ENCODE data around the gene PLAC9. TPM values are rescaled to one million over a fixed set of nuclear protein-coding genes. Genes with fewer than 3 reads are reported as not detected.
"Not testable (repeated sequence)": the region's sequence is repeated elsewhere in the genome, so short reads cannot be mapped to it uniquely, and the experiment has no call there.

The PLAC9 gene
- total RNA-seq, result not detected

- no peaks in the 10 kb centered on the region for H3K9me3 Mint-ChIP-seq
- H3K4me1 Mint-ChIP-seq, result peaks cover 6% of the 10 kb centered on the region
- H3K27me3 Mint-ChIP-seq, result peaks cover 22% of the 10 kb centered on the region
- peak within 1 kb of the TSS; percentile 3 for H3K4me3 Mint-ChIP-seq
- no peak within 1 kb of the TSS for H3K27ac Mint-ChIP-seq
- ATAC-seq (replicated peaks), result no peak
- H3K36me3 Mint-ChIP-seq (ENCODE audit: low read depth), result no peaks in the 10 kb centered on the region
These were observed at the start of gene PLAC9 for GRCh38 chr10:80132299-80133139. TSS of gene PLAC9 (plus strand) at chr10:80132730. CDS start at chr10:80132763, 33 bp downstream.

GRCh38 chr10:80090121-80090520 is 42.4 kb upstream of the PLAC9 start:
- Mint-ChIP-seq H3K36me3 (ENCODE audit: low read depth) (peaks cover 12% of the 10 kb centered on the region), H3K4me1 (no peaks in the 10 kb centered on the region), H3K4me3 (no peak overlapping the region), H3K27ac (no peak overlapping the region), H3K27me3 (no peaks in the 10 kb centered on the region), H3K9me3 (no peaks in the 10 kb centered on the region)
- ATAC-seq (replicated peaks), result no peak

GRCh38 chr10:80094231-80094630 is 38.3 kb upstream of the PLAC9 start:
- no peaks in the 10 kb centered on the region for H3K9me3 Mint-ChIP-seq
- H3K4me1 Mint-ChIP-seq, result no peaks in the 10 kb centered on the region
- ATAC-seq (replicated peaks), result no peak
- no peaks in the 10 kb centered on the region for H3K27me3 Mint-ChIP-seq
- peaks cover 7% of the 10 kb centered on the region for H3K36me3 Mint-ChIP-seq (ENCODE audit: low read depth)
- no peak overlapping the region for H3K4me3 Mint-ChIP-seq
- H3K27ac Mint-ChIP-seq, result no peak overlapping the region

- H3K27me3 Mint-ChIP-seq; H3K36me3 Mint-ChIP-seq (ENCODE audit: low read depth); H3K4me3 Mint-ChIP-seq; H3K4me1 Mint-ChIP-seq; H3K9me3 Mint-ChIP-seq; ATAC-seq (replicated peaks); H3K27ac Mint-ChIP-seq: not testable (repeated sequence)
These were observed 34.3 kb upstream of the PLAC9 start for GRCh38 chr10:80098272-80098671.

- H3K4me3 Mint-ChIP-seq; ATAC-seq (replicated peaks); H3K9me3 Mint-ChIP-seq; H3K27me3 Mint-ChIP-seq; H3K27ac Mint-ChIP-seq; H3K4me1 Mint-ChIP-seq; H3K36me3 Mint-ChIP-seq (ENCODE audit: low read depth): not testable (repeated sequence)
These were observed 33.2 kb upstream of the PLAC9 start for GRCh38 chr10:80099295-80099694.

GRCh38 chr10:80100116-80100515 is 32.4 kb upstream of the PLAC9 start:
- no peaks in the 10 kb centered on the region for H3K27me3 Mint-ChIP-seq
- H3K27ac Mint-ChIP-seq, result no peak overlapping the region
- no peak overlapping the region for H3K4me3 Mint-ChIP-seq
- no peaks in the 10 kb centered on the region for H3K9me3 Mint-ChIP-seq
- H3K4me1 Mint-ChIP-seq, result peaks cover 9% of the 10 kb centered on the region
- H3K36me3 Mint-ChIP-seq (ENCODE audit: low read depth), result no peaks in the 10 kb centered on the region
- no peak for ATAC-seq (replicated peaks)

- H3K27me3 Mint-ChIP-seq, result no peaks in the 10 kb centered on the region
- no peak overlapping the region for H3K4me3 Mint-ChIP-seq
- H3K36me3 Mint-ChIP-seq (ENCODE audit: low read depth), result no peaks in the 10 kb centered on the region
- no peaks in the 10 kb centered on the region for H3K9me3 Mint-ChIP-seq
- H3K27ac Mint-ChIP-seq, result no peak overlapping the region
- ATAC-seq (replicated peaks), result no peak
- H3K4me1 Mint-ChIP-seq, result peaks cover 9% of the 10 kb centered on the region
These were observed 31.5 kb upstream of the PLAC9 start for GRCh38 chr10:80100861-80101695.

- peak; percentile 80 for ATAC-seq (replicated peaks)
- peaks cover 5% of the 10 kb centered on the region for H3K9me3 Mint-ChIP-seq
- H3K27ac Mint-ChIP-seq, result peak overlapping the region; percentile 28
These were observed 28.2 kb upstream of the PLAC9 start for GRCh38 chr10:80104066-80104926.

GRCh38 chr10:80108576-80109239 is 23.8 kb upstream of the PLAC9 start:
- Mint-ChIP-seq H3K27me3 (no peaks in the 10 kb centered on the region), H3K36me3 (ENCODE audit: low read depth) (no peaks in the 10 kb centered on the region), H3K4me1 (peaks cover 16% of the 10 kb centered on the region), H3K9me3 (peaks cover 5% of the 10 kb centered on the region), H3K27ac (no peak overlapping the region), H3K4me3 (no peak overlapping the region)
- no peak for ATAC-seq (replicated peaks)

More at GRCh38 chr10:80104066-80104926, 28.2 kb upstream of the PLAC9 start:
- no peaks in the 10 kb centered on the region for H3K36me3 Mint-ChIP-seq (ENCODE audit: low read depth)
- peak overlapping the region; percentile 16 for H3K4me3 Mint-ChIP-seq
- no peaks in the 10 kb centered on the region for H3K27me3 Mint-ChIP-seq
- peaks cover 9% of the 10 kb centered on the region for H3K4me1 Mint-ChIP-seq

- Mint-ChIP-seq H3K36me3 (ENCODE audit: low read depth) (no peaks in the 10 kb centered on the region), H3K4me3 (peak overlapping the region; percentile 63), H3K9me3 (peaks cover 5% of the 10 kb centered on the region), H3K4me1 (peaks cover 7% of the 10 kb centered on the region), H3K27me3 (no peaks in the 10 kb centered on the region), H3K27ac (peak overlapping the region; percentile 78)
- ATAC-seq (replicated peaks), result peak; percentile 7
These were observed 21.5 kb upstream of the PLAC9 start for GRCh38 chr10:80110986-80111385.

GRCh38 chr10:80118669-80119068 is 13.9 kb upstream of the PLAC9 start:
- no peaks in the 10 kb centered on the region for H3K9me3 Mint-ChIP-seq
- no peak for ATAC-seq (replicated peaks)
- H3K4me1 Mint-ChIP-seq, result no peaks in the 10 kb centered on the region
- H3K27ac Mint-ChIP-seq, result no peak overlapping the region
- no peaks in the 10 kb centered on the region for H3K36me3 Mint-ChIP-seq (ENCODE audit: low read depth)
- no peak overlapping the region for H3K4me3 Mint-ChIP-seq
- H3K27me3 Mint-ChIP-seq, result peaks cover 16% of the 10 kb centered on the region

- no peak overlapping the region for H3K27ac Mint-ChIP-seq
- no peaks in the 10 kb centered on the region for H3K4me1 Mint-ChIP-seq
- no peak overlapping the region for H3K4me3 Mint-ChIP-seq
- H3K27me3 Mint-ChIP-seq, result peaks cover 16% of the 10 kb centered on the region
- no peaks in the 10 kb centered on the region for H3K36me3 Mint-ChIP-seq (ENCODE audit: low read depth)
- ATAC-seq (replicated peaks), result no peak
- no peaks in the 10 kb centered on the region for H3K9me3 Mint-ChIP-seq
These were observed 10.3 kb upstream of the PLAC9 start for GRCh38 chr10:80122110-80122710.

GRCh38 chr10:80122746-80123145 is 9.8 kb upstream of the PLAC9 start:
- H3K36me3 Mint-ChIP-seq (ENCODE audit: low read depth), result no peaks in the 10 kb centered on the region
- H3K27ac Mint-ChIP-seq, result no peak overlapping the region
- H3K9me3 Mint-ChIP-seq, result no peaks in the 10 kb centered on the region
- no peak overlapping the region for H3K4me3 Mint-ChIP-seq
- H3K27me3 Mint-ChIP-seq, result peaks cover 16% of the 10 kb centered on the region
- H3K4me1 Mint-ChIP-seq, result no peaks in the 10 kb centered on the region
- ATAC-seq (replicated peaks), result no peak

Measured in activated T-helper 17 cell treated with anti-CD3 and anti-CD28 coated beads, Interleukin-2, amount 50 U/mL, for 72 hours (primary cell).